Measurements from ENCODE around the gene B4GALT5. TPM values are rescaled to one million over a fixed set of nuclear protein-coding genes. Genes with fewer than 3 reads are reported as not detected.
A peak's percentile ranks its signal among the peaks of the same experiment; 100 is the strongest.

B4GALT5 gene
- polyA plus RNA-seq, 2 of the 4 experiments (the other 2 are of a cell fraction): 84.0 to 88.7 TPM

- 85% methylated on average over 3 of the region's 3 CpGs for WGBS (ENCODE audit: missing lambda C conversion rate)
- H3K4me3 ChIP-seq: no peak overlapping the region
- no peak for FAIRE-seq
- ChIA-PET CTCF (interaction anchor here (1.0 kb wide), 1 partner anchor 10 kb away, joined by 3 read pairs; no protein-coding TSS in a partner anchor), POLR2A (no interaction called here)
- H3K9me3 ChIP-seq: no peaks in the 10 kb centered on the region
- DNase-seq (ENCODE audit: low read depth in 1 of 2, low spot score in 1 of 2): no peak
- H3K4me2 ChIP-seq: no peak overlapping the region
- peak overlapping the region; percentile 73 to 87; a peak in 5 of 6 replicates for H3K27ac ChIP-seq
- peaks cover 15% of the 10 kb centered on the region for H3K4me1 ChIP-seq
- TF ChIP-seq, protein P1, sequence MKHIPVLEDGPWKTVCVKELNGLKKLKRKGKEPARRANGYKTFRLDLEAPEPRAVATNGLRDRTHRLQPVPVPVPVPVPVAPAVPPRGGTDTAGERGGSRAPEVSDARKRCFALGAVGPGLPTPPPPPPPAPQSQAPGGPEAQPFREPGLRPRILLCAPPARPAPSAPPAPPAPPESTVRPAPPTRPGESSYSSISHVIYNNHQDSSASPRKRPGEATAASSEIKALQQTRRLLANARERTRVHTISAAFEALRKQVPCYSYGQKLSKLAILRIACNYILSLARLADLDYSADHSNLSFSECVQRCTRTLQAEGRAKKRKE (CRISPR knock-in tag; IDR thresholded peaks at IDR 0.05; ENCODE audit: low read depth): no peak
- TF ChIP-seq RNF2 (IDR thresholded peaks at IDR 0.05; ENCODE audit: borderline replicate concordance, low read depth) (no peak), MAFK (IDR thresholded peaks at IDR 0.05; ENCODE audit: partially characterized antibody) (no peak), HOXA7 (CRISPR knock-in tag; IDR thresholded peaks at IDR 0.05) (no peak), NFE2L2 (conservative IDR thresholded peaks at IDR 0.05; ENCODE audit: low read length) (no peak), NR3C1 (IDR thresholded peaks at IDR 0.05) (no peak), PHF8 (IDR thresholded peaks at IDR 0.05; ENCODE audit: borderline replicate concordance, low read depth) (no peak), EP300 (IDR thresholded peaks at IDR 0.05) (no peak), RCOR1 (IDR thresholded peaks at IDR 0.05; ENCODE audit: low read depth, low read length) (no peak), MYC (IDR thresholded peaks at IDR 0.05; ENCODE audit: borderline replicate concordance, low read length) (no peak), MAX (IDR thresholded peaks at IDR 0.05) (no peak), RAD21 (conservative IDR thresholded peaks at IDR 0.05 in 1 of 2, IDR thresholded peaks at IDR 0.05 in 1 of 2) (no peak)
- TF ChIP-seq, protein P2, sequence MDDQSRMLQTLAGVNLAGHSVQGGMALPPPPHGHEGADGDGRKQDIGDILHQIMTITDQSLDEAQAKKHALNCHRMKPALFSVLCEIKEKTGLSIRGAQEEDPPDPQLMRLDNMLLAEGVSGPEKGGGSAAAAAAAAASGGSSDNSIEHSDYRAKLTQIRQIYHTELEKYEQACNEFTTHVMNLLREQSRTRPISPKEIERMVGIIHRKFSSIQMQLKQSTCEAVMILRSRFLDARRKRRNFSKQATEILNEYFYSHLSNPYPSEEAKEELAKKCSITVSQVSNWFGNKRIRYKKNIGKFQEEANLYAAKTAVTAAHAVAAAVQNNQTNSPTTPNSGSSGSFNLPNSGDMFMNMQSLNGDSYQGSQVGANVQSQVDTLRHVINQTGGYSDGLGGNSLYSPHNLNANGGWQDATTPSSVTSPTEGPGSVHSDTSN (IDR thresholded peaks at IDR 0.05): no peak
- no peak for ATAC-seq
Observed at GRCh38 chr20:49748525-49748838, 34.8 kb upstream of the B4GALT5 start.

GRCh38 chr20:49747707-49748524 is 34.2 kb upstream of the B4GALT5 start:
- TF ChIP-seq NPAS2 (CRISPR knock-in tag; IDR thresholded peaks at IDR 0.05; ENCODE audit: borderline replicate concordance): no peak
- TF ChIP-seq ZNF302 (CRISPR knock-in tag; IDR thresholded peaks at IDR 0.05): no peak
- TF ChIP-seq HEYL (CRISPR knock-in tag; IDR thresholded peaks at IDR 0.05): no peak
- no peak for TF ChIP-seq KDM1A (IDR thresholded peaks at IDR 0.05; ENCODE audit: low read depth)
- TF ChIP-seq MAFK (IDR thresholded peaks at IDR 0.05; ENCODE audit: partially characterized antibody): no peak
- no peak for TF ChIP-seq HDAC2 (IDR thresholded peaks at IDR 0.05)
- no peak for TF ChIP-seq HOXB5 (CRISPR knock-in tag; IDR thresholded peaks at IDR 0.05)
- TF ChIP-seq ZC3H11A (IDR thresholded peaks at IDR 0.05): no peak
- TF ChIP-seq CHD4 (IDR thresholded peaks at IDR 0.05; ENCODE audit: borderline replicate concordance): no peak
- no peak for TF ChIP-seq MYC (IDR thresholded peaks at IDR 0.05; ENCODE audit: borderline replicate concordance, low read length)
- TF ChIP-seq NR3C1 (IDR thresholded peaks at IDR 0.05): no peak
- TF ChIP-seq ZFP36 (IDR thresholded peaks at IDR 0.05; ENCODE audit: borderline replicate concordance, partially characterized antibody): peak; percentile 27
- TF ChIP-seq BCL3 (IDR thresholded peaks at IDR 0.05): no peak
- no peak for TF ChIP-seq MAZ (IDR thresholded peaks at IDR 0.05; ENCODE audit: borderline replicate concordance, low read depth, low read length)
- no peak for TF ChIP-seq POLR2AphosphoS2 (conservative IDR thresholded peaks at IDR 0.05; ENCODE audit: low read length)
- TF ChIP-seq GATA3 (IDR thresholded peaks at IDR 0.05; ENCODE audit: borderline replicate concordance): peak; percentile 32; the same call in 1 of the 2 replicates
- peak in 1 of 2 experiments; percentile 50; a peak in 1 of 4 replicates for TF ChIP-seq CEBPB (IDR thresholded peaks at IDR 0.05)
- TF ChIP-seq, protein P3, sequence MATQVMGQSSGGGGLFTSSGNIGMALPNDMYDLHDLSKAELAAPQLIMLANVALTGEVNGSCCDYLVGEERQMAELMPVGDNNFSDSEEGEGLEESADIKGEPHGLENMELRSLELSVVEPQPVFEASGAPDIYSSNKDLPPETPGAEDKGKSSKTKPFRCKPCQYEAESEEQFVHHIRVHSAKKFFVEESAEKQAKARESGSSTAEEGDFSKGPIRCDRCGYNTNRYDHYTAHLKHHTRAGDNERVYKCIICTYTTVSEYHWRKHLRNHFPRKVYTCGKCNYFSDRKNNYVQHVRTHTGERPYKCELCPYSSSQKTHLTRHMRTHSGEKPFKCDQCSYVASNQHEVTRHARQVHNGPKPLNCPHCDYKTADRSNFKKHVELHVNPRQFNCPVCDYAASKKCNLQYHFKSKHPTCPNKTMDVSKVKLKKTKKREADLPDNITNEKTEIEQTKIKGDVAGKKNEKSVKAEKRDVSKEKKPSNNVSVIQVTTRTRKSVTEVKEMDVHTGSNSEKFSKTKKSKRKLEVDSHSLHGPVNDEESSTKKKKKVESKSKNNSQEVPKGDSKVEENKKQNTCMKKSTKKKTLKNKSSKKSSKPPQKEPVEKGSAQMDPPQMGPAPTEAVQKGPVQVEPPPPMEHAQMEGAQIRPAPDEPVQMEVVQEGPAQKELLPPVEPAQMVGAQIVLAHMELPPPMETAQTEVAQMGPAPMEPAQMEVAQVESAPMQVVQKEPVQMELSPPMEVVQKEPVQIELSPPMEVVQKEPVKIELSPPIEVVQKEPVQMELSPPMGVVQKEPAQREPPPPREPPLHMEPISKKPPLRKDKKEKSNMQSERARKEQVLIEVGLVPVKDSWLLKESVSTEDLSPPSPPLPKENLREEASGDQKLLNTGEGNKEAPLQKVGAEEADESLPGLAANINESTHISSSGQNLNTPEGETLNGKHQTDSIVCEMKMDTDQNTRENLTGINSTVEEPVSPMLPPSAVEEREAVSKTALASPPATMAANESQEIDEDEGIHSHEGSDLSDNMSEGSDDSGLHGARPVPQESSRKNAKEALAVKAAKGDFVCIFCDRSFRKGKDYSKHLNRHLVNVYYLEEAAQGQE (IDR thresholded peaks at IDR 0.05): no peak
- 57% methylated on average over 10 of the region's 10 CpGs for WGBS (ENCODE audit: missing lambda C conversion rate)
- Histone ChIP-seq H3K4me3 (no peak overlapping the region), H3K9me3 (no peaks in the 10 kb centered on the region), H3K4me1 (peaks cover 15% of the 10 kb centered on the region), H3K27ac (peak overlapping the region; percentile 73 to 87), H3K4me2 (peak overlapping the region; percentile 41)
- POLR2A ChIA-PET: no interaction called here
- CTCF ChIA-PET: interaction anchor here (0.7 to 1.0 kb wide), 2 partner anchors 11 to 44 kb away, joined by 3 read pairs; no protein-coding TSS in a partner anchor
- DNase-seq (ENCODE audit: low read depth in 1 of 2, low spot score in 1 of 2) (peak in 1 of 2 experiments; percentile 66), ATAC-seq (peak; percentile 61 to 77), FAIRE-seq (no peak)

All from A549 (cell line).